Activated CD8-positive, alpha-beta memory T cell treated with anti-CD3 and anti-CD28 coated beads for 4 hours (primary cell): ENCODE results near the gene COX8A.
"Not testable (repeated sequence)": the region's sequence is repeated elsewhere in the genome, so short reads cannot be mapped to it uniquely, and the experiment has no call there.

Experiments used
- DNase-seq, 2 donors: peaks; one replicate each; pipeline ENCODE4 v3.0.0-alpha.2; 2020; ENCODE audit warnings: low read depth in 2 of 2

Gene COX8A

GRCh38 chr11:63974259-63975143, at the start of gene COX8A:
COX8A (plus strand) TSS chr11:63974620; CDS start chr11:63974681, 61 bp downstream.
- DNase-seq = peak; percentile 92 to 94

GRCh38 chr11:63929616-63930015, 44.8 kb upstream of the COX8A start:
- no peak for DNase-seq

GRCh38 chr11:63931045-63931444, 43.4 kb upstream of the COX8A start:
- no peak for DNase-seq

DNA sequence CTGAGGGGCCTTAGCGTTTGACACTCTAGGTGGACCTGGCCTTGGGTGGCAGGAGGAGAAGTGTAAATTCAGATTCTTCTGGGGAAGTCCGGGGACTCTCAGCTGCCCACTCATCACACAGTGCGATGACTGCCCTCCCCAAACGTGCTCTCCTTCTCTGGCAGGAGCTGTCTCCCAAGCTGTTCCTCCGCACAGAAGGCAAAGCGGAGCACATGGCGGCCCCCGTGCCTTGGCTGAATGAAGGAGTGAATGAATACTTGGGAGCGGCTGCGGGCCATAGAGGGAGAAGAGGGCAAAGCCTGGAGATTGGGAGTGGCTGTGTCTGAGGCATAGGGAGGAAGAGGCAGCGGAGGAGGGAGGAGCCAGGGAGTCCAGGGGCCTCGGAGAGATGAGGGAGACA, 42.5 kb upstream of the COX8A start:
- DNase-seq = no peak

DNA sequence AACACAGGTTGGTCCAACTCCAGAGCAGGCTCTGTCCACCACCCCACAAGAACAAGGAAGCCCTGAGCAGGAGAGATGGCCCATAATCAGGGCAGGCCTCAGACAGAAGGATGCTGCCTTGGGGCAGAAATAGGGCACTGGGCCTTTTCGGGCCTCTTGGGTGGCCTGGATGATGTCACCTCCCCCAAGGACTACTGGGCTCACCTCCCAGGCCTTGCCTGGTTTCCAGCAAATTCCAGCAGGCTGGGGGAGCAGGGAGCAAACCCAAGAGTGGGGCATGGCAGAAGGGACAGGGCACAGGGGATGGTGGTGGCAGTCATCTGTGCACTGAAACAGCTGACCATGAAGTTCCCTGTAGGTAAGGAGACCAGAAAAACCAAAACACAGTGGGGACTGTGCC, 41.0 kb upstream of the COX8A start:
- DNase-seq = no peak

- no peak for DNase-seq
Measured at GRCh38 chr11:63937713-63938478, 36.5 kb upstream of the COX8A start.

DNA sequence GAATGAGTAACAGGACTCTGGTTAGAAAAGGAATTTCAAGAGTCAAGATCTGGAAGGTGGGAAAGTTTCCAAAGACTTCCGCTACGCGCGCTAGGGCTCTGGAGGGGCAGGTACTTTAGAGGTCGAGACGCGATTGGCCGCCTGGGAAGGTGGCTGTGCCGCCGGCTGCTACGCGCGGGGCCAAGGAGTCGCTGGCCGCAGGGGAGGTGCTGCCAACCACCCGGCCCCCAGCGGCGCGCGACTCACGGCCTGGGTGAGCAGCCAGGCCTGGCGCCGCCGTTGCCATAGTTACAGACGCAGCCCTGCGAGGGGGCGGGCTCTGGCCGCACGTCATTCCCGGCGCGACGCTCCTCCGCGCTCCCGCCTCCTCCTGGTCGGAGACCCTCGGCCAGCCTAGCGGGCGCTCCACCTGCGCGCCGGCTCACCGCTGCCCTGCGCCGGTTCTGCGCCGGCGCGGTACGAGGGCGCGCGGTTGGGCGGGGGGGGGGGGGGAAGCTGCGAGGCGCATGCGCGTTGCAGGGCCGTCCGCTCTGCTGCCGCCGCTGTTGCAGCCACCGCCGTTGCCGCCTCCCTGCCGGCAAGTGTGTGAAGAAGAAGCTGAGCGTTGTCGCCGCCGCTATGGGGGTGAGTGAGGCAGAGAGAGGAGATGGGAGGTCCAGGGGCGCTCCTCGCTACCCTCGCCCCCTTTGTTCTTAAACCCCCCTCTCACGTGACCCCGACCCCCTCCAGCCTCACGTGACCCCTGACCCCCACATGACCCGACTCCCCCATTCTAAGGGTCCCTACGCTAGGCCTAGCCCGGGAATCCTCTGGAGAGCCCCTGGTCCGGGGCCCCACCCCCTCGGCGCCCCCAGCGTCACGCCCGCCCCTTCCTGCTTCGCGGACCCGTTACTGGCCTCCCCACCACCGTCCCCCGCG, 35.7 kb upstream of the COX8A start, which contains the start of gene NAA40:
NAA40 (plus strand) TSS at position 524 of the 918 bp plus-strand sequence; CDS start at position 619, 95 bp downstream.
- DNase-seq = peak; percentile 80 to 83

DNA sequence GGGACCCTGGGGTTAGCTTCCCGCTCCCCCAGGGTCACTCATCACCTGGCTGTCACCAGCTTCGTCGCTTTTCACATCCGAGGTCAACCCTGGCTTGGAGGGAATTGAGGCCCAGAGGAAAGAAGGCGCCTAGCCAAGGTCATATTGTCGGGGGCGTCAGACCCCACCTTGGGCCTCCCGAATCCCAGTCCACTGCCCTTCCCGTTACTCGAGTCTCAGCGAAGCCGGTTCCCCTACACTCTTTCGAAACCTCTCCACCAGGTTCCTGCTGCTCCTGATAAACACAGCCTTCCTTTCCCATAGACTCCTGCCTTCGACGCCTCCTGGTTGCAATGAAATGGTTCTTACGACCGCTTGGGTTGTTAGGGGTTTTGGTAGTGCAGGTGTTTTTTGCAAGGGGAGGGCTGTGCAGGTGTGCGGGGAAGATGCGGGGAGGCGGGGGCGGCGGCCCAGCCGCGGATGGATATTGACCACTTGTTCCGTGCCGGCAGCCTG, 35.0 kb upstream of the COX8A start:
- DNase-seq = no peak

DNA sequence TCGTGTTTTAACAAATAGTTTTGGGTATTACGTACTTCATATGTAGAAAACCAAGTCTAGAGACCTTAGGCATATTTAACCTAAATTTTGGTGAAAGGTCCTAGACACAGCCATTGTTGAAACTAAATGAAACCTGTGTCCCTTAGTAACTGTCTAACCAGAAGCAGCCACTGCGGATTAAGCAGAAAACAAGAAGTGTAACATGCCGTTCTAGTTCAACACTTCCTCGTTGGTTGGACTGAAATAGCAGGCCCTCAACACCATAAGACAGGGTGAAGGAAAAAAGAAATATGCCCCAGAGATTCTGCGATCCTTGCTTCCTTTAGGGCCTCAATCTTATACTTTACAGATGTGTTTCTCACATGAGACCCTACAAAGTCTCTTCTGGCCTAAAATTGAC, 33.6 kb upstream of the COX8A start:
- no peak for DNase-seq

DNA sequence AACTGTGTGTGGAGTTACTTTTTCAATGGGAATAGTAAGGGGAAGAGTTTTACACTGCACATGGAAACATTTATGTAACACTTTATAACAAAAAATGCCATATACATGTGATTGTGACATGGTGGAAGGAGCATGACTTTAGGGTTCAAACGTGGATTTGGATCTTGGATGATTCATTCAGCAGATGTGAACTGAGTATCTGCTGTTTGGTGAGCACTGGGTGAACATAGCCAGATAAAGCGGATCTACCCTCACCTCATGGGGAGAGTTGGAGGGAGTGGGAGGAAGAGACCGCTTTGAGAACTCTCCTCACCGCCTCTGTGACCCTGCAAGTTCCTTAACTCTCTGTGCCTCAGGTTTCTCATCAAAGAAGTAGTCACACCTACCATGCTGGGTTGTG, 32.5 kb upstream of the COX8A start:
- no peak for DNase-seq

DNA sequence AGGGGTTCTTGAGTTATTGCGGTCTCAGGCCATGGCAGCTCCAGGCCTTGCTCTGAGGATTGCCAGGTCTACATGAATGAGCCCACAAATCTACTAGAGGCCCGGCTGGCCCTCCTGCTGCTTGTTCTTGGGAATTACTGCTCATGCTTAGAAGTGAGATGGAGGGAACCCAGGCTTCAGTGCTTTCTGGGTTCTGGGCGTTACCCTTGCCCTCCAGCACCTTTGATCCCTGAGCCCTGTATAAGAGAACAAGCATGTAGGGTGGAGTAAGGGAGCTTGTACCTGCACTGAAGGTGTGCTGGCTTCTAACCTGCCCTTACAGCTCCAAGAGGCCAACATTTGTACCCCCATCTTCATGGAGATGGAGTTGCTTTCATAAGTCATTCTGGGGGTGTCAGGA, 31.6 kb upstream of the COX8A start:
- no peak for DNase-seq

DNA sequence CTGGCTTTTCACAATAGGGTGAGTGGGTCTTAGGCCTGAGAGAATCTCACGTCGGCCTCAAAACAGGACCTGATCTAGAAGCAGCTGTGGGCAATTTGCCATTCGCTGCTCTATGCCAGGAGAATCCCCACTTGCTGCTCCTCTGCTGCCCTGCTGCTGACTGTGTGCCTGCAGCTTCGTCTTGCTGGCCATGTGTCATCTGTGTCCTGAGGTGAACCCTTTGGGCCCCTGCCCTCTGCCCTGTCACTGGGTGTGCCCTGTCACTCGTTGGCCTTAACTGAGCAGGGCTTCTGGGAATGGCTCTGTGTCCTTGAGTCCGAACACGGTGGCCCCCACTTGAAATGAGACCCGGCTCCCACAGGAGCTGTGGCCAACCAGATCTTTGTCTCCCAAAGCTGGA, 29.4 kb upstream of the COX8A start:
- DNase-seq = no peak

DNA sequence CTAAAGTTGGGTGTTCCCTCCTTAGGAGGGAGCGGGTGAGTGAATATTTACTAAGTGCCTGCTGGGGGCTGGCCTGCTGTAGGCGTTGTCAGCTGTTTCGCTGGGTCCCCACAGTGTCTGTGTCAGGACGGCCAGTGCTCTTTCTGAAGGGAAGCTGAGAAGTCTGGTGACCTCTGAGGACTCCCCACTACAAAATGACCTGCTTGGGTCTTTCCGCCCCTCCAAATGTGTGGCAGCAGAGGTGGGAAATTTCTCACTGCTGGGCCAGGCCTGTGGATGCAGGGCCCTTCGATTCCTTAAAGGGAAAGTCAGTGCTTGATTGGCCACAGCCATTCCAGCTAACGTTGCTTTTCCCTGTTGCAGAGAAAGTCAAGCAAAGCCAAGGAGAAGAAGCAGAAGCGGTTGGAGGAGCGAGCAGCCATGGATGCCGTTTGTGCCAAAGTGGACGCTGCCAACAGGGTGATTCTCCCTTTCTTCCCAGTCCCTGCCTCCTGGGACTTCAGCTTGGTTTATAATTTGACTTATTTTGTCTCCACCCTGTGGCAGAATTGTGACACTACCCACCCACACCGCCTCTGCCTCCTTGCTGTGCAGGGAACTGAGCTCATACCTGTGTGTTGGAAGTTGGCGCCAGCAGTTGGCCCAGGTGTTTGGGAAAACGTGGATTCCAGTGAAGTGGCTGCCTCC, 28.8 kb upstream of the COX8A start:
- peak in 1 of 2 donors; percentile 9 for DNase-seq

- no peak for DNase-seq
Measured at GRCh38 chr11:63951779-63952536, 22.5 kb upstream of the COX8A start.

DNA sequence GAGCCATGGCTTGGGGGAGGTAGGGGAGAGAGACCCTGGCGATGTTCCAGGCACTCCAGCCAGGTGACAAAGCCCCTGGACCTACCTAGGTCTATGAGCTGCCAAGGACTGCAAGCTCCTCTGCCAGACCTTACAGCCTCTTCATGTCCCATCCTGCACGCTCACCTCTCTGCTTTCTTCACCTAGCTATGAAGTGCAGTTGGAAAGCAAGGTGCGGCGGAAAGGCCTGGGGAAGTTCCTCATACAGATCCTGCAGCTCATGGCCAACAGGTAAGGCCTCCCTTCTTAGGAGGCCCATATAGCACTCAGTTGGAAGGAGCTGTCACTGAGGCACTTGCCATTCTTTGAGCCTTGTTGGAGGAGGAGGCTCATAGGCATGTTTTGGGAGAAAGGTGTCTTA, 21.9 kb upstream of the COX8A start:
- no peak for DNase-seq

DNA sequence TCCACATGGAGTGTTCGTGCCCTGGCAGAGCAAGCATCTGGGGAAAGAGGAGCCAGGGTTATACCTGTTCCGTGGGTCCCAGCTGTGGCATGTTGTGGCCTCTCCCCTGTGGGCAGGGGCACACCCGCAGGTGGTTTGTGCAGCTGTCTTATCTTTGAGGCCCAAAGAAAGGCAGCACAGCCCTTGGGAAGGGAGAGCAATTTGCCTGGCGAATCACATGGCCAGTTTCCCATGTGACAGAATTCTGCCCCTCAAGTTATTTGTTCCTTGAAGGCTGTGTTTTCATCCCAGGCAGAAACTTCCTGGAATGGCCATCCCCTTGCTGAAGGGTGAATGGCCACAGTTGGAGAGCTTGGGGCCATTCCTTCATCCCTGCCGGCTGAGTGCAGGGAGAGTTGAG, 16.4 kb upstream of the COX8A start:
- no peak for DNase-seq

DNA sequence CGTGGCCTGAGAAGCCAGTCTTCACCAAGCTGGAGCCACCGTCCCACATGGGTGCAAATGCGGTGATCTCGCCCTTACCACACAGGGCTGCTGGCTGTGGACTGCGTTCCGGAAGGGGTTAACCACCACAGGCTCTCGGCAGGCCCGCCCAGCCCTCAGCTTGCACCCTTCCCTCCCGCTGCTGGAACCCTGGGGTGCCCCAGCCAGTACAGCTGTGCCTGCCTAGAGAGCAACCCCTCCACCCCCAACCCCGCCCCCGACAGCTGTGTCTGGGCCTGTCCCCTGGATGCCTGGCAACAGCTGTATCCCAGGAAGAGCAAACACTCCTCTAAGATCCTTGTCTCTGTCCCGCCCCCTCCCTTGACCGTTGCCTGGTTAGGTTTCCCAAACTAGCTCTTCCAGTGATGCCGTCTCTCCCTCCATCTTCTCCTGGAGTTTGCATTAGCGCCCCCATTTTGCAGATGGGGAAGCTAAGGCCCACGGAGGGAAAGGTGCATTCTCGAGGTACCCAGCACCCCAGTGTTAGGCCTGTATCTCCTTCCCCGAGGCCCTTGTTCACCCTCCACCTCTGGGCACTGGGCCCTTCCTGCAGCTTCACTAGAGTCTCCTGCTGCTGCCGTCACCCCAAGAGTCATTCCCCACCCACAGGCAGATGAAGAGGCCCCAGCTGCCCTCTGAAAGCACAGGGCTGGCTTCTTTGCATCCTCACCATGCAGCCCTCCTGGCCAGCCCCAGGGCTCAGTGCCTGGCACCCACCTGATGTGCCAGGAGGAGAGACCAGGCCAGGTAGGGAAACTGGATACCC, 12.6 kb upstream of the COX8A start:
- DNase-seq = no peak

- not testable (repeated sequence) for DNase-seq
Measured at GRCh38 chr11:63963895-63964294, 10.5 kb upstream of the COX8A start.

- DNase-seq = no peak
Measured at GRCh38 chr11:63966444-63966843, 8.0 kb upstream of the COX8A start.
